ENCODE results near the gene SRPK2.
A peak's percentile ranks its signal among the peaks of the same experiment; 100 is the strongest.
"Not testable (repeated sequence)": the region's sequence is repeated elsewhere in the genome, so short reads cannot be mapped to it uniquely, and the experiment has no call there.

The SRPK2 gene

GRCh38 chr7:105216786-105217185 lies 171.9 kb downstream of the SRPK2 start:
- DNase-seq, result no peak

GRCh38 chr7:105215821-105216220 lies 172.9 kb downstream of the SRPK2 start:
- no peak for DNase-seq

- DNase-seq, result no peak
Measured at GRCh38 chr7:105215182-105215581, 173.5 kb downstream of the SRPK2 start.

GRCh38 chr7:105213611-105214010 lies 175.1 kb downstream of the SRPK2 start:
- no peak for DNase-seq

- DNase-seq, result no peak
Measured at GRCh38 chr7:105212212-105212611, 176.5 kb downstream of the SRPK2 start.

GRCh38 chr7:105210721-105211205 lies 178.0 kb downstream of the SRPK2 start:
- no peak for DNase-seq

GRCh38 chr7:105209870-105210269 lies 178.9 kb downstream of the SRPK2 start:
- no peak for DNase-seq

- no peak for DNase-seq
Measured at GRCh38 chr7:105209433-105209832, 179.3 kb downstream of the SRPK2 start.

GRCh38 chr7:105206985-105207384 lies 181.7 kb downstream of the SRPK2 start:
- no peak for DNase-seq

GRCh38 chr7:105205592-105206237 lies 183.0 kb downstream of the SRPK2 start:
- DNase-seq, result no peak

GRCh38 chr7:105204953-105205352 lies 183.8 kb downstream of the SRPK2 start:
- DNase-seq, result no peak

- no peak for DNase-seq
Measured at GRCh38 chr7:105204520-105204919, 184.2 kb downstream of the SRPK2 start.

GRCh38 chr7:105202616-105203015 lies 186.1 kb downstream of the SRPK2 start:
- DNase-seq, result no peak

GRCh38 chr7:105199386-105199785 lies 189.3 kb downstream of the SRPK2 start:
- DNase-seq, result peak; percentile 23

GRCh38 chr7:105198223-105198622 lies 190.5 kb downstream of the SRPK2 start:
- DNase-seq, result peak; percentile 93

- DNase-seq, result no peak
Measured at GRCh38 chr7:105196473-105196872, 192.2 kb downstream of the SRPK2 start.

GRCh38 chr7:105195891-105196290 lies 192.8 kb downstream of the SRPK2 start:
- no peak for DNase-seq

- not testable (repeated sequence) for DNase-seq
Measured at GRCh38 chr7:105194959-105195358, 193.8 kb downstream of the SRPK2 start.

GRCh38 chr7:105191331-105191730 lies 197.4 kb downstream of the SRPK2 start:
- no peak for DNase-seq

- DNase-seq, result no peak
Measured at GRCh38 chr7:105189859-105190492, 198.7 kb downstream of the SRPK2 start.

GRCh38 chr7:105188201-105188600 lies 200.5 kb downstream of the SRPK2 start:
- peak; percentile 35 for DNase-seq

- DNase-seq, result no peak
Measured at GRCh38 chr7:105187302-105188169, 201.2 kb downstream of the SRPK2 start.

- no peak for DNase-seq
Measured at GRCh38 chr7:105185290-105186010, 203.3 kb downstream of the SRPK2 start.

All from fibroblast of skin of right quadriceps (primary cell).